ENCODE measurements around the gene NCAM2.
A peak's percentile ranks its signal among the peaks of the same experiment; 100 is the strongest.

The NCAM2 gene

DNA sequence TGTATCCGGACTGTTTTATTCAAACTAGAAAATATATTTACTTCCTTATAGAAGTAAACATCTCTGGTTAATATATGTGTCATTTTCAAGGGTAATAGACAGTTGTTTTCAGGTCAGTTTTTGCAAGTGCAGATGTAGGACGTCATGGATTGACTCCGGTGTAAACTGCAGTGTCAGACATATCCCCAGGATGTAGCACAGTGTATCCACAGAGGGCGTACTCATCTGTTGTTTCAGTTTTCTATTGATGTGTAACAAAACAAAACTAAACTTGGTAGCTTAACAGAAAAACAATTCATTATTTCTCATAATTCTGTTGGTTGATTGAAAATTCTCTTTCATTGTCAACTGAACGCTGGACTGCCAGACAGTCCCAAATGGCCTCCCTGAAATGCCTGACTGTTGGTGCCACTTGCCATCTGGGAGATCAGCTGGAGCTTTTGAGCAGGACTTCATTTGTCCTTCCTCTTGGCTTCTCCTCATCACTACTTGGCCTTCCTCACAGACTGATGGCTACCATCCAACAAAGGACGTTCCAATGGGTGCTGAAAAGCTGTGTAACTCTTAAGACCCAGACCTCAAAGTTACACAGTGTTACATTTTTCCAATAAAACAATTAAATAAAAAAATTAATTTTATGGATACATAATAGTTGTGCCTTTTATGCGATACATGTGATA lies 181.6 kb downstream of the NCAM2 start:
- no peak for ATAC-seq

DNA sequence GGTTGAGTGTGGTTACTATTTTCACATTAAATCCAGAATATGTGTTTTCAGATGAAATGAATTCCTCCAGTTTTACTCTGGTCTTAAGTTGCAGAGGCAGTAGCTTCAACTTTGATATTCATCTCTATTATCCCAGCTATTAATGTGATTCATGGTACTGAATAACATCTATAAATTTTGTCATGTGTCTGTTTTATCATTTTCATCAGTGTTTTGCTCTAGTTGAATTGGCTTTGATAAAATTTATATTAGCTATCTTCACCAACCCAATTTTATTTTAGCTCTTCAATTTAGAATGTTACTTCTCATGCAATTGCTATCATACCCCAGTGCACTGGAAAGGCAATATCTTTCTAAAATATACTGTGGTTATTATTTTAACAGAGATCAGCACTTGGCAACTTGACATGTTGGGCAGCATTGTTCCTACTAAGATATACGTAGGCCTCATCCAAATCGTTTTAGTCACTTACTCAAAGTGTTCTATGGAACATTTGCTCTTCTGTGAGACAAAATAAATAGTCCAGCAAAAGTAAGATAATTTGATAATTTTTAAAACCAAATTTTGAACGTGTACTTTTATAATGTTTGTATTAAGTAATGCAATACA lies 184.3 kb downstream of the NCAM2 start:
- no peak for ATAC-seq

DNA sequence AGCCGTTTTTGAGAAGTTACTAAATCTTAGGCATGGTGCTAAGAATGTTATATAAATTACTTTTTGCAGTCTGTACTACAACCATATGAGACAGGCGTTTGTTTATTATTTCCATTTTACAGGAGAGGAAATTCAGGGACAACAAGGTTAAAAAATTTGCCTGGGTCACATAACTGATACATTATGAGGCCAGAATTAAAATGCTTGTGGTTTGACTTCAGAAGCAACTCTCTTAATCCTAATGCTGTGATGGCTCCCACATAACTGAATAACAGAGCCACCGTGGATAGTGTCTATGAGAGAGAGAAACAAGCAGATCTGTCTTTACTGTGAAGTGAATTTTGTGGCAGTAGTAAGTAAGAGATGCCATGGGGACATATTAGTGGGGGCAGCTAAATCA lies 184.9 kb downstream of the NCAM2 start:
- ATAC-seq = no peak

DNA sequence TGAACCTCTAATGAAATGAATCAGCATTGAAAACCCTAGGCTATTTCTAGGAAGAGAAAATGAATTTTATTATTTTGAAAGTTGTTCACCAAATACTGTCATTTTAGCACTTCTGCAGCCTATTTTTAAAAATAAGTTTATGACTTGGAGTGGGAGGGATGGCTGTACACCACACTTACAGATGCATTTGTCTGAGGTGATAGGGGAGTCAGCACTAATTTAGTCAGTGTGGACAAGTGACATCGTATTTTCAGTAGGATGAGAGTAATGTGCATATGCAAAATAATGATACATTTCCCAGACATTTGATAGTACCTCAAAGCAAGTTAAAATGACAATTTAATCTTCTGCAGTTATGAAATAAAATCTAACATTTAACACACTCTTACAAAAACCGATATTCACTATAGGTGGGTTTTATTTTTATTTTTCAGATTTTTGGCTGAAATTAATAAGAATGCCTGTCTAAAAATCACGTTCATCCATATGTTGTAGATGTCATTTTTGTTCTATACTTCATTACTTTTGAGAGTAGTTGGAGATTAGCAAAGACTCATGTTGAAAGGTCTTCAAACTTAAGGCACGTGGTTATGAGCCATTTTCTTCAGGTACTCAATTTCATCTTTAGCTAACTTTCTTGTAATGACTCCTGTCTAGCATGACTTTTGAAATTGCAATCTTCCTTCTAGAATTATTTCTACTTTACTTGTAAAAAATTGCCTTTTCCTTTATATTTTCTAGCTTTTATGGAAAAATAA lies 186.7 kb downstream of the NCAM2 start:
- no peak for ATAC-seq

DNA sequence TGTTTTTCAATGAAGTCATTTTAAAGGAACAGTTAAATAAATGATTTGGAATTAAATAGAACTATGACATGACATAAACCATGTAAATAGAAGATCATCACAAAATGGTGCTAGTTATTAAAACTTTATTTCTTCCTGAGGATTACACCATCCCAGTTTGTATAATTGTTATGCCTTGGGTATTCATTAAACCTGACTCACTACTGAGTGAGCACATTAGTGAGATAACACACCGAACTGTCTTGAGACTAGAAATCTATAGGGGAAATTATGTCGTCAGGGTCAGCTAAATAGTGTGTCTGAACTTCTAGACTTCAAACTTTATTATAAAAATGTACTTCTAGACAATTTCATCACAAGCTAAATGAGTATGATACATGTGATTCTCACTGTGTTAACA lies 189.4 kb downstream of the NCAM2 start:
- no peak for ATAC-seq

DNA sequence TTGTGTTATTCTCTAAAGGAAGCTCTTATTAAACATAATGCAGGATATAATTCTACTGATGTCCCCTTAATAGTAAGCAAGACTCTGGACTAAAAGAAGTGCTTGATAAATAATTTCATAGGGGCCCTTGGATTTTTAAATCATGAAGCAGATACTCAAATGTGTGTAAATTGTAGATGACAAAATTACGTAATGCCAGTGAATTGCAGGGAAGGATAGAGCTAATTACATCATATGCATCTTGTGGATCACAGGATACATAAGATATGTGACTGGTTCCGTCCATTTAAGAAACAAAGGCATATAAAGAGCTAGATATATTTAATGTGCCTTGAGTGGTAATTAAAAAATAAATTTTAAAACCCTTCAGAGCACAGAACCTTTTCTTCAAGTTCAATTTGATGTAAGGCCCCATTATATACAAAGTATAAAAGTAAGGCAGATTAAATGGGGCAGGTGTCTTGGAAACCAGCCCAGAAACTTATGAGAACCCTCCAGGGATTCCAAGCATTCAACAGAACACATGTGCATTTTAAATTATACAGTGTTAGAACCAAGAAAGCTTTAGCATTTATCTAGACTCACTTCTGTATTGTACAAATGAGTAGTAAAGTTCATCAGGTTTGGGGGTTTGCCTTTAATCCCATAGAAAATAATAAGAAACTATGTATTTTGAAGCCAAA lies 190.4 kb downstream of the NCAM2 start:
- ATAC-seq = no peak

DNA sequence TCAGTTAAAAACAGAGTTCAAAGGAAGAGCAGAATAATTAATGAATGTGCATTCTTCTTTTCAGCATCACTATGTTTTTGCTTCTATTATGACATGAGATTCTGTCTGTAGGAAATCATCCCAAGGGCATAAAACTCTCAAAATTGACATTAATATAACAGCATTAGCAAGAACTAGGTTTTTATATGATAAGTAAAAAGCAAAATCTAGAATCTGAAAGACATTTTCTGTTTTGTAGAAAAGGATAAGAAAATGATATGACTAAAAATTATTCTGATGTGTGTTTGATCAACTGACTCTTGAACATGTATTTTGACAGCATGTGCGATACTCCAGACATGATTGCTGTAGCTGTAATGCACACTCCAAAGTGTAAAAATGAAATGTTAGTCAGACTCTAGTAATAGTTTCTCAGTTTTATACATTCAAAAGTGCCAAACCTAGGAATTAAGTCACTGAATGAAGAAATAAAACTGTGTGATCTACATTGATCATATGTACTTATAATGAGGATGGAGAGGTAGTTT lies 197.3 kb downstream of the NCAM2 start:
- ATAC-seq = no peak

DNA sequence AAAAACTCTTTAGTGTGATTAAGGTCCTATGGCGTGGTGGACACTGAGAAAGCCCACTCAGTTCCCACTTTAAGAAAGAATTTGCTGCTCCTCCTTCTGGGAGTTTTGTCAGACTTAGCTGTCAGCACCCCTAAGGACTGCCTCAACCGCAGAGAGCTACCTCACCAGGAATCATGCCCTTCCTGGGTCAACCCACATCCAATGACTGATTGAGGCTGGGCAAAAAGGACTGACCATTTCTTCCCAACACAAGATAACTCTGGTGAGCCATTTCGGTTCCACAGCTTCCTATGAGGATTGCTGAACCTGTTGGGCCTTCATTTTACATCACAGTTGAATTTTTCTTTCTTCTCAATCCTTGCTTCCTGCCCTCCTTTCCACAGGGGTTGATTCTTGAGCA lies 197.9 kb downstream of the NCAM2 start:
- no peak for ATAC-seq

DNA sequence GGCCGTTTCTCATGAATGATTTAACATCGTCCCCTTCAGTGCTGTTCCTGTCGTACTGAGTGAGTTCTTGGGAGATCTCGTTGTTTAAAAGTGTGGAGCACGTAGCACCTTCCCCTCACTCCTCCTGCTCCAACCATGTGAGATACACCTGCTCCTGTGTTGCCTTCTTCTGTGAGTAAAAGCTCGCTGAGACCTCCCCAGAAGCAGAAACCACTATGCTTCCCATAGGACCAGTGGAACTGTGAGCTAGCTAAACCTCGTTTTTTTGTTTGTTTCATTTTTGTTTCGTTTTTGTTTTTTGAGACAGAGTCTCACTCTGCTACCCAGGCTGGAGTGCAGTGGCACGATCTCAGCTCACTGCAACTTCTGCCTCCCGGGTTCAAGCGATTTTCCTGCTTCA lies 198.6 kb downstream of the NCAM2 start:
- ATAC-seq = no peak

DNA sequence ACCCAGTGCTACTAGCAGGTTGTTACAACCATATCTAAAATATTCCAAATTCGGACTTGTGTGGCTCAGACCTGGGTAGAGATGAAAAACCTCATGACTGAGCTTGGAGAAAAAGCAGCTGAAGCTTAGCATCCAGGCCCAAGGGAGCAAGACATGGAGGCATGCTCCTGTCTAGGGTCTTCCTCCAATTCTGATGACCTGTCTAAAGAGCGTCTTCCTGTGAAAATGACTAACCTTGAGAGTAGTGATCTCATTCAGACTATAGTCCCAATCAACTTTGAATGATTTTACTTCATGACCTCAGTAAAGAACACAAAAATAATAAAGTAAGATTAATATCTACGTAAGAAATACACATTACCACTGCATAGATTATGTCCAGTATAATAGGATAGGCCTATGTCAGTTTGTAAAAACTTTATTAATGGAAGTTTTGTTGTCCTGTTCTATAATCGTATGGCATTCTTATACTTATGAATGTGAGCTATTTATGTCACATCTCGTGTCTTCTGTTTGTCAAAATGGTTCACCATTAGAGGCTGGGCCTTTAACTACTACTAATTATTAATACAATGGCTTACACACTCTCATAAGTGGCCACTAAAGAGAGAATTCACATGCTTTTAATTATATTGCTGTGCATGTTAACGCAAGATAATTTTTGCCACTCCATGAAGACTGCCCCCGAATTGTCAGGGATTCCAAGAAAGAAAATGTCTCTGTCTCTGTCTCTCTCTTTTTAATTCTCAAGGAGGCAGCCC lies 201.3 kb downstream of the NCAM2 start:
- peak in 1 of 2 donors; percentile 15 for ATAC-seq

DNA sequence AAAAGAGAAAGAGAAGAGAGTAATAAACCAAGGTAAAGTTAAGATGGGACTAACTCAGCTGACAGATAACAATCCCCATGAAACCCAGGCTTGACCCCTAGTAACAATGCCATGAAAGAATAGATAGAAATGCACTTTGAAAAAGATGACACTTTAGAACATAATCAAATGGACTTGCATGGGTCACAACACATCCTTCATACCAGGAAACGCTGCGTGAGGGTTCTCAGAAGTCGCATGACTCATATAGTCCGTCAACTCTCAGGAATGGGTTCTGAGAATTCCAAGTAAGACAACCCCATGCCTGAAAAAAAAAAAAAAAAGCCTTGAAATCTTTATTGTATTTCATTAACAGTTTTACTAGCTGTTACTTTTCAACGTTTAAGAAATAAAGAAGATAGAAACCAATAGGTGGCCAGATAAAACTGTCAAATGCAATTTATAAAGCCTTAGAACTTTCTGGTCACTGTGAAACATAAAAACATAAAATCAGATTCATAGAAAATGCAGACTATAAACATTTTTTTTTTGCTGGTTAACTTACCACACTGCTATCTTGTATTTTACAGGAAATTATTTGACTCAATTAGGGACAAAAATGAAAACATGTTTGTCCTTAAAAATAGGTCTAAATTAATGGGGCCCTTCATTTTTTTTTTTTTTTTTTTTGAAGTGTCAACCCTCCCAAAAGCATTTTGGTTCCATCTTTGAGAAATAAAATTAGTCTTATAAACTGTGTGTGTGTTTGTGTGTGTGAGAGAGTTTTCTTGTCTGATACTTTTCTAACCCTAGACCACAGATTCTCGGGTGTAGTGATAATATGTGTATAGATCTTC lies 202.1 kb downstream of the NCAM2 start:
- peak; percentile 20 to 41 for ATAC-seq

DNA sequence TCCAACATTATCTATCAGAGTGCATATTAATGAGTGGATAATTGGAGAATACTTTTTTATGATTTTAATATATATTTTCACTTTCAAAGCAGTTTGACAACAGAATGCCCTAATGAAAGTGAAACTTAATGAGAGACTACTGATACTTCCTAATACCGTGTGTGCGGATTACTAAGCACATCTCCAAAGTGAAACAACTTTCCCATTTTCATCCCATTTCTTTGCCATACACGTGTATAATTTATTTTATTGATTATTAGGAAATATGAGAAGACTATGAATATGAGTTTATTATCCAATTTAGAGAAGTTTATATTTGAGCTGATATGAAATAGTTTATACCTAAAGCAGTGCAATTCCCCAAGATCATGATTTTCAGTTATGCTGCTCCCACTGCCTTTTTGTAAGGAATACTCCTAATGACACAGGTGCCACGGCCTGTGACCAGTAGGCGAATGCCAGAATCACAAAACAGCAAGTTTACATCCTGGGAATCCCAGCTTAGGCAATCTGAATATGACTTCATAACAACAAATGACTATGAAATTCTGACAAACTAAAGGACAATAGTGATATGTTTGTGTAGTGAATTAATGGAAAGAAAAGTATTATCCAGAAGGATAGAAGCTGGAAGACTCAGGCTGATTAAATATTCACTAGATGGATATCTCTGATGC lies 202.9 kb downstream of the NCAM2 start:
- no peak for ATAC-seq

DNA sequence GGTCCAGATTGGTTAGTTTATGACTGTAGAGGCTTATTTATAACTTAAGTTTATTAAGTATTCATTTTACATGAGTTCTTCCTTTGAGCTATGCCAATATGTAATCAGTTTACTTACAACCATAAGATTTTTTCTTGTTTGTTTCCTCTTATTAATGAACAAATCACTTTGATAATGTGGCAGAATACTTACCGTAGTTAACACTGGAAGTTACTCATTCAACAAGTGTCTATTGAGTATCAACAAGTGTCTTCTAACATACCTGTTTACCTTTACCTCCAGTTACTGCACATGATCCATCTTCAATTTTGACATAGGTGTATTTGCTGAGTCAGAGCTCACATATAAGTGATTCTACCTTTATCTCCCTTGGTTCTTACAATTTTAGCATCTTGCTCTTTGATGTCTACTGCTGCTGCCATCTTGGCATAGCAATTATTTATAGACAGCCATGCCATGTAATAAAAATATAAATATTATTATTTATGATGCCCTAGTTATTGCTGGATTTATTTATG lies 205.7 kb downstream of the NCAM2 start:
- no peak for ATAC-seq

DNA sequence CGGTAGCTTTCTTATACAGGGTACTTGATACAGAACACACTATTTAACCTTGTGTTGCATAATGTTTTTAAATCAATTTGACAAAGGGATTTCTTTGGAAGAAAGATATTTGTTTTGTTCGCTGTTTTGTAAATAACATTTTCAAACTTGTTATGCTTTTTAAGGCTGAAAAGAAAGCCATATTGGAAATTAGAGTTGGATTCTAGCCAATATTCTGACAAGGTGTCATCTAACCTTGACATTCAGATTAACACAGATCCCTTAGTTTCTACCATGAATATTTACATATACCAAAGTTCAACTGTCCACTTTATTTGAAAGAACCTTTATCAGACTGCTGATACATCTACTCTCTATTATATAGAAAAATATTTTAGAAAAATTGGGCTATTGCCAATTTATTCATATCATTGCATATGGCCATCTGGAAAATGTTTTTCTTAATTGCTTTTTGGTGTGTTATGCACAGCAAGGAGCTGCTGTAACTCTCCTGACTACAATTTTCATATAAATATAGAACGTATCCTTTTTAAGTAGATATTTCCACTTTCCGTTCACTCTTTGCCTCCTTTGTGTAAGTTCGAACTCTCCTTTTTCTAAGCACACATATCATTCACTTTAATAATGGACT lies 206.3 kb downstream of the NCAM2 start:
- ATAC-seq = no peak

DNA sequence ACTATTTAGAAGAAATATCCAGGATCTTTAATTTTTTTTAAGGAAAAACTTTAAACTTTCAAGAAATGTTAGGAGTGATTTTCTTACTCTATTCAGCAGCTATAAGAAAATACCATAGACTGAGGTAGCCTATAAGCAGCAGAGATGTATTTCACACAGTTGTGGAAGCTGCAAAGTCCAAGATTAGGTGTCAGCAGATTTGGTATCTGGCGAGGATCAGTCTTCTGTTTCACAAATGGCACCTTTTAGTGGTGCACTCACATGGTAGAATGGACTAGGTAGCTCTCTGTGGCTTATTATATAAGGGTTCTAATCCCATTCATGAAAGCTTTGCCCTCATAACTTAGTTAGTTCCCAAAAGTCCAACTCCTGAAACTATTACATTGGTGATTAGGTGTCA lies 207.4 kb downstream of the NCAM2 start:
- ATAC-seq = no peak

DNA sequence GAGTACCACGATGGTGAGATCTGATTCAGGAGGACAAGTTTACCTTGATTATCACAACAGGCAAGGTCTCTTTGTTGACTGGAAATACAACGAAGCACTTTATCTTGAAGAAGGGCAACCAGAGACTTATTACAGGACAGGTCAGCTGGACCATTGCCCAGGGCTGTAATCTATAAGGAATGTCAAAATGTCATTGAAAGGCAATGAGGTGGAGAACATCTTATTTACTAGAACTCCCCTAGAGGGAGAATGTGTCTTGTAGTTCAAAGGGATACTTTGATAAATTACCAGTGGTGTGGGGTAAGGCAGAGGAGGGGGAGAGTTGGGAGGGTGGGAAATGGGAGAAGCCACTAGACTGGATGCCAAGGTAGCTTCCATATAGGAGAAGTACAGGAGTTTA lies 212.3 kb downstream of the NCAM2 start:
- ATAC-seq = no peak

DNA sequence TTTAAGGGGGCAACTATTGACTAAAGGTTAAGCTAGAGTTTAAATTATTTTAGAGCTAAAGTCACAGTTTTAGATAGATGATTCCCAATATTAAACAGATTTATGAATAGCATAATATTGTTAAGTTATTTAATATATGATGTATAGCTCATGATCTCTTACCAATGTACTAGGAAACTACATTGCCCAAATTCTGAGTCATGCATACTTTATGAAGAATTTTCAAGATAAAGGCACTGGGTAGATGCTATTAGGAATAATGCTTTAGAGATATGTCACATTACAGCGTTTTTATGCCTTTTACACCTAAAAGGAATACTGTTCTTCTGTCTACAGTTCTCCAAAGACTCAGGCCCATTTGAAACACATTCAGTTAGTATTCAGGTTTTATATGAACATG lies 215.1 kb downstream of the NCAM2 start:
- no peak for ATAC-seq

DNA sequence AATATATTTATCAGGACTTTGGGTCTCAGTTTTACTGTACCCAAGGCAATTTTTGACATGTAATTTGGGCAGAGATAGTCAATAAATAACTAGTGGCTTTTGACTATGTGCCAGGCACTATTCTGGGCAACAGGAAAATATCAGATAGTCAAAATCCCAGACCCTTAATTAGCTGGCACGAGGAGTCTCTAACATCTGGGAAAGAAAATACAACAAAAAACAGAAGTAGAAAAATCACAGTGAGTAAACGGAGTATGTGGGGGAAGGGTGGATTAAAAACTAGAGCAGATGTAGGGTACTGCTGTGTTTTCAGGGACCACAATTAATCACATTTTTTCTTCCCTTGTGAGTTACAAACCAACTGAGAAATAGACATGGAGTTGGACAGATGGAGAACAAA lies 217.8 kb downstream of the NCAM2 start:
- ATAC-seq = no peak

DNA sequence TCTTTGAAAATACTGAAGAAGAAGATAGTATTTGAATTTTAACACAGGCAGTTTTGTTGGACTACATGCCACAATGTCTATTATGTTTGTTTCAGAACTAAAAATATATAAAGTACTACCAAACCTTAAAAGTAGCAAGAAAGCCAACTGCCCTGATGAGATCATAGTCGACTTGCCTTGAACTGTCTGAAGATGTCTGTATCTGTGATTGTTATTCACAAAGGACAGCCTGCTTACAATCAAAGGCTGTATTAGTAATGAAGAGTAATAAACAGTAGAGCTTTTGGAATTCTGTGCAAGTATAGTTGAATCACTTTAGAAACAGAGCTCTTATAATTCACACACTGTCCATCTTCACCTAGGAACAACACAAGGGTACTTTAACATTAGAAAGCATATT lies 228.3 kb downstream of the NCAM2 start:
- ATAC-seq = no peak

DNA sequence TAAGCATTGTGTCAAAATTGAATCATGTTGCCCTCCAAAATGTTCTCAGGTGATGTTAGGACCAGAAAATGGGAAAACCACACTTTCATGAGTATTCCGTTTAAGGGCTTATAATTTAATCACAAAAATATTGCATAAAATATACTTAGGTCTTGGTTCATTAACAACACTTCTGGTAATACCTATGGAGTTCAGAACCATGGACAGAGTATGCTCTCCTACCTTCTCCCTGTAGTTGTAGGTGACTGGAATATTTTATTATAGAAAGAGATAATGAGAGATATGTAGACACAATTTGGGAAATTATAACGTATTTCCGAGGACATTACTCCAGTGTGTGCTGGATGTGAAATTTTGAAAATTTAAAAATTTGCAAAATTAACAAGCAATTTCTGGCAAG lies 232.5 kb downstream of the NCAM2 start:
- no peak for ATAC-seq

Data from activated CD4-positive, CD25-positive, alpha-beta regulatory T cell treated with anti-CD3 and anti-CD28 coated beads, Interleukin-2, amount 50 U/mL, for 24 hours (primary cell).